GM10847 (cell line): Measurements from ENCODE around the gene LETMD1.
A peak's percentile ranks its signal among the peaks of the same experiment; 100 is the strongest.

Source experiments
- POLR2A ChIP-seq: IDR thresholded peaks from 2 replicates; pipeline ENCODE4 v1.6.1; 2011; ENCODE audit not compliant: insufficient read length; ENCODE audit errors: extremely low read depth

Gene LETMD1

GRCh38 chr12:51056242-51056641, 8.1 kb downstream of the LETMD1 start:
- no peak for TF ChIP-seq POLR2A

DNA sequence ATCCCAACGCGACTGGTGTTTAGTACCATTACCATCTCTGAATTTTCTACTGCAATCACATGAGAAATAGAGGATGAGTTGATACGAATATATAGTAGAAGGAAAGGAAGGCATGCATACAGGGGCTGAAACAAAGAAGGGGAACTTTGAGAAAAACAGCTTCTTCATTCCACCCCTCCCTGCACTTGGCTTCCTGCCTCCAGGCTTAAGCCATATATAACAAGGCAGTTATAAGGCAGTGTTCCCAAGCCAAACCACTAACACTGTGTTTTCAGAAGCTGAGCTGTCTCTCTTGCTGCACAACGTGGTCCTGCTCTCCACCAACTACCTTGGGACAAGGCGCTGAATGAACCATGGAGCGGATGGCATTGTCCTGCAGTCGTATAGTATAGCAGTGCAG, 11.0 kb downstream of the LETMD1 start:
- TF ChIP-seq POLR2A = no peak

DNA sequence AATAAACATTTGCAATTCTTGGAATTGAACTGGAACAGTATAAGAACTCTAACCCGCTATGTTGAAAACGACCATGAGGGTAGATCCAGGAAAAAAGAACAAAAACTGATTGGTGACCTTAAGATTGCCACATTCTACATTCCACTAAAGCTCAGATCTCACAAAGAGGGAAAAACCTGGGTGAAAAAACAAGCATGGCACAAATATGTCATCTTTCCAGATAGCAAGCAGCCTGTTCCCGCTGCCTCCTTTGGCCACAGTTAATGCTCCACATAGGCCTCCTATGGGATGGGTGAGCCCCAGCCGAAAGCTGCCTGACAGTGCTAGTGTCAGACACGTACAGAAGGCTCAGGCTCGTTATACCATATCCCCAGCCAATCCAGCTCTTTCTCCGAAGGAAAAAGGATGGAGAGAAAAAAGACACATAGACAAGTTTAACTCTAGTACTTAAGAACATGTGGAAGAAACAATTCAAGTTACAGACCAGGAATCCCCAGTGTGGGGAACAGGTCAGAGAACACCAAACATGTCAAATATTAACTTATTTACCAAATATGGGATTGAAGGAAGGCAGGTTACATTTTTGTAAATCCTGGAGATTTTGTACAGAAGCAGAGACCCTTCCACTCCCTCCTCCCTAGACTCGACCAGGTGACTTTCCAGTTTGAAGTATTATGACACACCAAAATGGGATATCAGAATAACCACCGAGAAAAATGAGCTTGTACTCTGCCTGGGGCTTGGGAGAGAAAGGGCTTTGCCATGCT, 14.7 kb downstream of the LETMD1 start:
- no peak for TF ChIP-seq POLR2A

DNA sequence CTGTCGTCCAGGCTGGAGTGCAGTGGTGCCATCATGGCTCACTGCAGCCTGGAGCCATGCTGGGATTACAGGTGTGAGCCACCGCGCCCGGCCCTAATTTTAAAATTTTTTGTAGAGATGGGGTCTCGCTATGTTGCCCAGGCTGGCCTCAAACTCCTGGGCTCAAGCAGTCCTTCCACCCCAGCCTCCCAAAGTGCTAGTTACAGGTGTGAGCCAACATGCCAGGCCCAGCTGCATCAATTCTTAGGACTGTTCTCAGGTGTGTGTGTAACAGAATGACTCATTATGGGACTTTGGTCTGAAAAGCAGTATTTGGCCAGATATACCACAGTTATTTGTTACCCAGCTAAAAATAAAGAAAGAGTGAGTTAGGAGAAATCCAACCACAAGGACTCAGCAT, 17.4 kb downstream of the LETMD1 start:
- no peak for TF ChIP-seq POLR2A

GRCh38 chr12:51067229-51067628, 19.1 kb downstream of the LETMD1 start:
- no peak for TF ChIP-seq POLR2A

DNA sequence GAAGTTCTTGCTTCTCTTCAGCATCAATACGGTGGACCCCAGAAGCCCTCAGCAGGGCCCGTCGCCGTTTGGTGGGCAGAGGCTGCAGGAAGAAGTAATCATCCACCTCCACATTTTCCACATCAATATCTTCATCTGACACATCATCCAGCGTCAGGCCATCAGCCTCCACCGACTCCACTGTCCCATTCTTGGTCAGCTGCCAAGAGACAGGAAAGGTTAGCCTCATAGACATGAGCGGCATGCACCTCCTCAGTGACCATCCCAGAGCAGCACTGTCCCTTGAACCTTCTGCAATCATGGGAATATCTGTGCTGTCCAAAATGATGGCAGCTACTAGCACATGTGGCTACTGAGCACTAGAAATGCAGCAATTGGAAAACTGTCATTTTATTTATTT, 19.6 kb downstream of the LETMD1 start:
- no peak for TF ChIP-seq POLR2A

DNA sequence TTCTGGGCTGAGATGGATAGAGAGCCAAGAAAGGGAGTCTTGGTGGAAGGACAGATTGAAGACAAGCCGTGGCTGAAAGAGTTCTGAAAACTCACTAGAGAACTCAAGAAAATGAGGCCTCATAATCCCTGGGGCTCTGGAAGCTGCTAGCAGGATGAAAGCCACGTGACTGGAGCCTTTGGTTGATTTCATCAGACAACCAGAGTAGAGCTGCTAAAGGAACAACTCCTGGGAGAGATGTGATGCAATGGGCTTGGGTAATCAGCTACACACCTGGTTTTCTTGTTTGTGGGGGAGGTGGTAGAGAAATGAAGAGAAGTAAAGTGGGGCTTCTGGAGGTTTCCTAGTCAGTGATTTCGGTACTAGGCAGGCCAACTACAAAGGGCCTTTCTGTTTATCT, 21.9 kb downstream of the LETMD1 start:
- TF ChIP-seq POLR2A = no peak

GRCh38 chr12:51071663-51072062, 23.5 kb downstream of the LETMD1 start:
- no peak for TF ChIP-seq POLR2A

GRCh38 chr12:51075390-51075789, 27.3 kb downstream of the LETMD1 start:
- TF ChIP-seq POLR2A = no peak

- TF ChIP-seq POLR2A = no peak
Measured at GRCh38 chr12:51076236-51076930, 28.3 kb downstream of the LETMD1 start.

GRCh38 chr12:51077930-51078329, 29.8 kb downstream of the LETMD1 start:
- TF ChIP-seq POLR2A = no peak

- TF ChIP-seq POLR2A = no peak
Measured at GRCh38 chr12:51080136-51080535, 32.0 kb downstream of the LETMD1 start.

GRCh38 chr12:51081421-51081820, 33.3 kb downstream of the LETMD1 start:
- TF ChIP-seq POLR2A = no peak

DNA sequence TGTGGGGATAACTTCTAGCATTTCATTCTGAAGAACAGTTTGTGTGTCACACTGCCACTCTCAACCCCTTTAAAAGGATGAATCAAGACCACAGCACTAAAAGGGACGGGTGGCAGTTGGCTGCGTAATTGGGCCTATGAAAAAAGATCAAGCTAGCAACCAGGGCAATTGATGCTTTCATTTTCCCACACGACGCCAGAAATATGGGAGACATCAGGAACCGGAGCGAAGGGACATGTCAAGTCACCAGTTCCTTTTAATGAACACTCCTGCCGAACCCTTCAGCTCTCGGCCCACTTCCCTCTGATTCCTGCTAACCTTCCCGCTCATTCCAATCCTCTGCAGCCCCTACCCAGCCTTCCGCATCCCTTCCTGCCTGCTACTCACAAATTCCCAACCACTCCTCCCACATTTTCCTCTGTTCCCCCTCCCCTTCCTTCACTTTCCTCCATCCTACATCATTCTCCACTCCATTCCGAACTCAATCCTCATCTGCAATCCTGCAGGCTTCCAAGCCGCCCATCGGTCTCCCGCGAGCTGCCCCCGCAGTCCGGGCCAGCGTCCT, 34.5 kb downstream of the LETMD1 start:
- TF ChIP-seq POLR2A = no peak

DNA sequence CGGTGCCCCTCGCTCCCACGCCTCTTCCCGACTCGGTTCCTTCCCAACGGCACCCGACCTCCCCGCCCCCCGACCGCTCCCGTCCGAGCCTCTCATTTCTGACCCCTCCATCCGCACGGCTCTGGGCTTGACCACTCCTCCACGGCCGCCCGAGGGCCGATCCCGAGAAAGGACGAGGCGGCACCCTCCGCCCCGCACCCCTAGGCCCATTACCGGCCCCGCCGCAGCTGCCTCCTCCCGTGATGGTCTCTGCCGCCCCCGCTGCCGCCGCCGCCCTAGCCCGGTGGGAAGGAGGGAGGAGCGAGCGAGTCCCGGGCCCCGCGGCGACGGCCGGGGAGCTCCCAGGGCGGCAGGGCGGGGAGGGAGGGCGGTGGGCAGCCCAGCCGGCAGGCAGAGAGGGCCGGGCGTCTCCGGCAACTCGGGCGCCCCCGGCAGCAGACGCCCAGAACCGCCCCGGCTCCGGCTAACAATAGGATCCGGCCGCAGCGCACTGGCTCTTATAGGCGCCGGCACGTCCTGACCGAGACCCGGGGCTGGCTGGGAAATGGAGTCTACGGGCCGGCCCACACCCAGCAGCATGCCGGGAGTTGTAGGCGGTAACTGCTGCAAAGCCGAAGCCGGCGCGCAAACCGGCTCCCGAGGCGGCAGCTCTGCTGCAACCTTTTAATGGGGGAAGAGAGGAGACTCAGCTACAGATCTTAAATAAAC, 35.2 kb downstream of the LETMD1 start, which contains the start of gene CSRNP2:
TSS of gene CSRNP2 (minus strand) at position 471 of the 708 bp plus-strand sequence. CDS start 7,035 bp downstream, outside the sequence.
- TF ChIP-seq POLR2A = peak; percentile 99
